Sigmoid colon (tissue), 4 donors: ENCODE data around the gene COL4A2.

Source experiments
- CTCF ChIP-seq, 4 experiments: fragments of 450-650 bp in 3 of 4; fragments of 200-600 bp in 1 of 4; IDR thresholded peaks; one replicate each; pipeline ENCODE4 v1.5.1; 2016 to 2019; ENCODE audit warnings: antibody characterized with exemption in 4 of 4, mild to moderate bottlenecking in 3 of 4, moderate library complexity in 2 of 4
- EP300 ChIP-seq, 4 donors: sonication (generic); formaldehyde crosslinking; IDR thresholded peaks; one replicate each; pipeline ENCODE4 v1.6.1; 2017; ENCODE audit warnings: antibody characterized with exemption in 4 of 4

GRCh38 chr13:110336681-110337080, 29.6 kb downstream of the COL4A2 start:
- TF ChIP-seq CTCF (IDR thresholded peaks at IDR 0.05) (no peak), EP300 (IDR thresholded peaks at IDR 0.05) (peak in 2 of 4 donors; percentile 34 to 78)
